IMR-90 (cell line): ENCODE data around the gene KCTD16.

Experiments used
- MAFK ChIP-seq: IDR thresholded peaks from 2 replicates; pipeline ENCODE4 v1.6.1; 2012; ENCODE audit warnings: low read depth, low read length, improper control_type of control experiment
- MAZ ChIP-seq: IDR thresholded peaks from 2 replicates; pipeline ENCODE4 v1.6.1; 2012; ENCODE audit warnings: low read depth, mild to moderate bottlenecking, low read length, improper control_type of control experiment, moderate library complexity, borderline replicate concordance
- MXI1 ChIP-seq: IDR thresholded peaks from 2 replicates; pipeline ENCODE4 v1.6.1; 2012; ENCODE audit warnings: low read depth, mild to moderate bottlenecking, low read length, moderate library complexity, borderline replicate concordance
- POLR2A ChIP-seq: IDR thresholded peaks from 2 replicates; pipeline ENCODE4 v1.6.1; 2012; ENCODE audit warnings: mild to moderate bottlenecking, low read depth, low read length
- RAD21 ChIP-seq: IDR thresholded peaks from 2 replicates; pipeline ENCODE4 v1.6.1; 2012; ENCODE audit warnings: low read length, improper control_type of control experiment
- RCOR1 ChIP-seq: IDR thresholded peaks from 2 replicates; pipeline ENCODE4 v1.6.1; 2012; ENCODE audit warnings: mild to moderate bottlenecking, low read length, improper control_type of control experiment; ENCODE audit not compliant: insufficient replicate concordance
- SMC3 ChIP-seq: fragments of 150-350 bp; IDR thresholded peaks from 2 replicates; pipeline ENCODE4 v1.6.1; 2016; ENCODE audit warnings: low read depth, mild to moderate bottlenecking, antibody characterized with exemption, low read length, moderate library complexity
- USF2 ChIP-seq: fragments of 150-350 bp; IDR thresholded peaks from 2 replicates; pipeline ENCODE4 v1.6.1; 2017; ENCODE audit warnings: mild to moderate bottlenecking, antibody characterized with exemption, low read length, low read depth
- TF ChIP-seq, protein P1 (sequence below): conservative IDR thresholded peaks from 2 replicates; pipeline ENCODE4 v1.5.1; 2012; ENCODE audit warnings: mild to moderate bottlenecking, low read depth, low read length, improper control_type of control experiment

GRCh38 chr5:144167998-144168397 lies 2.7 kb upstream of the KCTD16 start:
- TF ChIP-seq, protein P1, sequence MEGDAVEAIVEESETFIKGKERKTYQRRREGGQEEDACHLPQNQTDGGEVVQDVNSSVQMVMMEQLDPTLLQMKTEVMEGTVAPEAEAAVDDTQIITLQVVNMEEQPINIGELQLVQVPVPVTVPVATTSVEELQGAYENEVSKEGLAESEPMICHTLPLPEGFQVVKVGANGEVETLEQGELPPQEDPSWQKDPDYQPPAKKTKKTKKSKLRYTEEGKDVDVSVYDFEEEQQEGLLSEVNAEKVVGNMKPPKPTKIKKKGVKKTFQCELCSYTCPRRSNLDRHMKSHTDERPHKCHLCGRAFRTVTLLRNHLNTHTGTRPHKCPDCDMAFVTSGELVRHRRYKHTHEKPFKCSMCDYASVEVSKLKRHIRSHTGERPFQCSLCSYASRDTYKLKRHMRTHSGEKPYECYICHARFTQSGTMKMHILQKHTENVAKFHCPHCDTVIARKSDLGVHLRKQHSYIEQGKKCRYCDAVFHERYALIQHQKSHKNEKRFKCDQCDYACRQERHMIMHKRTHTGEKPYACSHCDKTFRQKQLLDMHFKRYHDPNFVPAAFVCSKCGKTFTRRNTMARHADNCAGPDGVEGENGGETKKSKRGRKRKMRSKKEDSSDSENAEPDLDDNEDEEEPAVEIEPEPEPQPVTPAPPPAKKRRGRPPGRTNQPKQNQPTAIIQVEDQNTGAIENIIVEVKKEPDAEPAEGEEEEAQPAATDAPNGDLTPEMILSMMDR, result no peak
- TF ChIP-seq MAFK (no peak), POLR2A (no peak), MXI1 (no peak), RAD21 (no peak), SMC3 (no peak), RCOR1 (no peak), MAZ (no peak), USF2 (no peak)
